Globus pallidus (tissue), 1 donor: ENCODE results near the gene RREB1.

Experiments
- DNase-seq: peaks from one replicate; pipeline ENCODE4 v3.0.0-alpha.2; 2015; ENCODE audit warnings: low spot score

Gene RREB1

DNA sequence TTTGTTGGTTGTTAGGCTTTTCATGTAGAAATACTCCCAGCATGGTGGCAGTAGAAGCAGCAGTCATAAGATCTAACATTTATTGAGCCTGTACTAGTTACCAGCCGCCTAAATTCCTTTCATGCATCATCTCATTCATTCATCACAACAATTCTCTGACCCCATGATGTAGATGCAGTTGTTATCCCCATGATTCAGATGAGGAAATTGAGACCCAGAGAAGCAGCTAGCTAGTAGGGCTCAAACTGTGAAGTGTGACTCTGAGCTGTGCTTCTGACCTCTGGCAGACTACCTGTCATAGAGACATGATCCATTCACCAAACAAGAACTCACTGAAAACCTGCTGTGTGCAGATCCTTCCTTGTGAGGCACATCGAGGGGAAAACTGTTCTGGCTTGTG, 16.9 kb downstream of the RREB1 start:
- DNase-seq: no peak

DNA sequence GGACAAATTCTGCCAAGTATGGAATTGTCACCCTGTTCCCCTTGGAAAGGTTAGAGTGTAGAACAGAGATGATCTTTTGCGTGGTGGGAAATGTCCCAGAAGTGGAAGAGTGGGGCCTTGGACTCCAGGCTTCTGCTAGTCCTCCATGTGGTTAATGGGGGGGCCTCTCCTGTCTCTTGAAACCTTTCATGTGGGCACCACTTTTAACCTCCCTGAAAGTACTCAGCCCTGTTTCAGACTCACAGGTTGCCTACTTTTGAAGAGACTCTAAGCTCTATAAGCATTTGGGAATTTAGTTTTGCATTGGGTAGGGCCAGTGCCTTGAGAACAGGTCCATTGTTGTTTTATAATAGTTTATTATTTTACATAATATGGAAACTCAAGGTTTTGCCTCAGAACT, 17.5 kb downstream of the RREB1 start:
- DNase-seq: no peak

DNA sequence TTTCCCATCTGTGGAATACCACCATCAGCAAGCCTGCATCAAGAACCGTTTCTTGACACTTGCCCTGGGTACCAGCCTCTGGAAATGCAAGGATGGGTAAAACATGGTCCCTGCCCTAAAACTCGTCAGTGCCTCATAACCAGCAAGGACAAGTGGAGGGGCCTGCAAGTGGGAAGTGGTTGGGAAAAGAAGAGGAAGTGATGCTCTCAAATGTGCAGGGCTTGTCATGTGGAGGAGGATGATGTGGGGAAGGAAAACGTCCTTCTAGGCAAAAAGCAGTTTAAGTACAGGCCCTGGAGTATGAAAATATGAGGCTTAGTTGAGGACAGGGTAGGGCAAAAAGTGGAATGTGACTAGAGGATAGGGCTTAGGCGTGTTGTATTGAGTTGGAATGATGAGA, 19.0 kb downstream of the RREB1 start:
- DNase-seq: no peak

DNA sequence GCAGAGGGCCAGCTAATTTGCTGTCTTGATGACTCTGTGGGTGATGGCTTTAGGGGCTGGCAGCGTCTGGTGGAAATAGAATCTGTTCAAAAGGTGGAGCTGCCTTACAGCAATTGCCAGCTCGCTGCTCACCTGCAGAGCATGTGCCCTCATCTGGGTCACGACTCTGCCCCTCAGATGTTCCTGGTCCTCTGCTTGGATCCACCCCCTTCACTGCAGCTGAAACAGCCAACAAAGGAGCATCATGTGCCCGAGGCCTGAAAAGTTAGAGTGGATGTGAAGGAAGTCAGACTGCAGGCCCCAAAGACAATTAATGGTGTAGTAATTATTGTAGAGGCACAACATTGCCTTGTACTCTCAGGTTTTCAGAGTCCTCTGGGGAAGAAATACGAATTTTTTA, 19.9 kb downstream of the RREB1 start:
- DNase-seq: no peak

- DNase-seq: no peak
Measured at GRCh38 chr6:7129360-7129759, 21.6 kb downstream of the RREB1 start.

GRCh38 chr6:7129784-7130569, 22.2 kb downstream of the RREB1 start:
- no peak for DNase-seq

DNA sequence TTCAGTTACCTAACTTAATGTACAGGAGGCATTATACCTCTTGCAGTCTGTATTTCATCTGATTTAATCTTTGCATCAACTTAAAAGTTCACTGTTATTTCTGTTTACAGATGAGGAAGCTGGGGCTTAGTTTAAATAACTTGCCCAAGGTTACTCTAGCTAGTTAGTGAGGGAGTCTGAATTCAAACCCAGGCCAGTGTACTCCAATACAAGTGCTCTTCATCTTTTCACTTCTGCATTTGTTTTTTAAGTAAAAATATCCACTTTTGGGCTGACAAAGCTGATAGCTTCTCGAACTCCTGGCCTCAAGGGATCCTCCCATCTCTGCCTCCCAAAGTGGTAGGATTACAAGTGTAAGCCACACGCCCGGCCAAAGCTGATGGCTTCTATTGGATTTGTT, 23.6 kb downstream of the RREB1 start:
- DNase-seq: no peak

DNA sequence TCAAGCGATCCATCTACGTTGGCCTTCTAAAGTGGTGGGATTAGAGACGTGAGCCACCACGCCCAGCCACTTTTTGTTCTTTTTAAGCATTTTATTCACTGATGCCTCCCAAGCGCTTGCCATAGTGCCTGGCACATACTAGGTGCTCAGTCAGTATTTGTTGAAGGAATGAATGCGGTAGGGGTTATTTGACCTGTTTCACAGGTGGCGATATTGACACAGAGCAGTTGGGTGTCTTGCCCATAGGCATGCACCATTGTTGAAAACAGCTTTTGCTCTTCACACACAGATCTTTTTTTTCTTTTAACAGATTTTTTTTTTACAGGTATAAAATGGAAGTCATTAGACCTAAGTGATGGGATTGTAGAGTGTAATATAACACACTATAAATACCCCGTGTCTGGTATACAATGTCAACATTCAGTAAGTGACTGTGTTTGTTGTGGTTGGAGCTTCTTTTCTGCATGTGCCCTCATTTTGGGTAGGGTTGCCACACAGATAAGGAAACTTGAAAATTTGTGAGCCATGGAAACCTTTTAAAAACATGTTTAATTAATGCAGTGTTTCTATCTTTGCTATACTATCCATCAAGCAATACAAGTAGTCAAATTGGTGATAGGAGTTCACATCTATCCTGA, 24.8 kb downstream of the RREB1 start:
- DNase-seq: no peak

- DNase-seq: no peak
Measured at GRCh38 chr6:7134999-7135745, 27.4 kb downstream of the RREB1 start.

- no peak for DNase-seq
Measured at GRCh38 chr6:7135755-7136154, 28.0 kb downstream of the RREB1 start.

GRCh38 chr6:7136859-7137334, 29.1 kb downstream of the RREB1 start:
- DNase-seq: no peak

DNA sequence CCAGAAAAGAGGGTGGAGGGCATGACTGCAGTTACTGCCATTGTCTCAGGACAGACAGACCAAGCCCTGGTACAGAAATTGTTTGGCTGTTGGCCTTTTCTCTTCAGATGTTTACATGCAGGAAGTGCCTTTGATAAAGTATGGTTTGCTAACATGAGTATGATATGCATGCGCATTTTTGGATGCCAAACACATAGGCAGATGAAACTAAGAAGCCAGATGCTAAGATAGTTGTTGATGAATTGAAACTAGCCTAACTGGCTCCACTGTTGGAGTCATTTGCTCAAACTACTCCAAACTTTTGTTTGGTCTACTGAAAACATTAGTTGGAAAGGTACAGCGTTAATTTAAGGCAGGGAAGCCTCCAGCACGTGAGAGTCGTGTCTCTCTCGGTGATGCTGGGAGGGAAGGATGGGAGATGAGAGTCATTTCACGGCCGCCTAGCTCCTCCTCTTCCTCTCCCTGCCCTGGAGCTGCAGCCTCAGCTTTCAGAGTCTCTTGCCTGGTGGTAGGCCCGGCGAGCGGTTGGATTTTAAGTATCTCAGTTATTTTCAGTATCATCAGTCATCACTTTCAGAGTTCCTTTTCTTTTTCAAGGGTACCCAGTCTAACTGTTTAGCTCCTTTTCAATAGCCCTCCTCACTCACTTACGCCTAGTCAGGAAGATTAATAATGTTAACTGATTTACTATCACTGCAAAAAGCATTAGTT, 29.7 kb downstream of the RREB1 start:
- no peak for DNase-seq

- DNase-seq: no peak
Measured at GRCh38 chr6:7138046-7138531, 30.3 kb downstream of the RREB1 start.

GRCh38 chr6:7138921-7139358, 31.2 kb downstream of the RREB1 start:
- no peak for DNase-seq

GRCh38 chr6:7139835-7140470, 32.2 kb downstream of the RREB1 start:
- DNase-seq: no peak

DNA sequence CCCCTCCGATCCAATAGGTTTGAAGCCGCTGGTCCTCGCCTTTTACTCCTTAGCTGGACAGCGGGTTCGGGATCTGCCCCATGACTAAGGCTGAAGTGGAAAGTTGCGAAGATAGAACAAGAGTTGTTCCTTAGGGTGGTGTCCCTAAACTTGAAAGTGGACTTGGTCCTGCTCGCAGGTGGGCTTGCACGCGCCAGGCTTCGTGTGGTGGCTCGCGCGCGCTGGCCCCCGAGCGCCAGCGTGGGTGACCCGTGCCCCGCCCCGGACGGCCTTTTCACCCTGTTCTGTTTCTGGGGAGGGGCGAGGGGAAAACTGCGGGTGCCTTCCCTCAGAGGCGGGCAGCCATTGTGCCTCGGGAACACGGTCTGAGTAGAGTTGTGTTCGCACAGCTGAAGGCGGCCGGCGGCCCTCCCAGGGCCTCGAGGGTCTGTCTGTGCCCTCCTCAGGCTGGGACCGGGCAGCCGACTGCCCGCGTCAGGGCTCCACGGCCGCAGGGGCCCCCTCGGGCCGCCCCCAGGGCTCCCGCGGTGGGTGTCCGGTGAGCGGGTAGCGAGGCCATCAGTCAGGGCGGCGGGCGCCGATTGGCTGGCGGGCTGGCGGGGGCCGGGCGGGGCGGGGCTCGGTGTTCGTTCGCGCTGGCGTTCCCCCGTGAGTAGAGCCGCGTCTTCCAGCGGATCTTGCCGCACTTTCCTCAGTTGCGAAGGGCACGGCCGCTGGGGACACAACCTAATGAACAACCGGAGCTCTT, 33.0 kb downstream of the RREB1 start:
- DNase-seq: peak; percentile 79

DNA sequence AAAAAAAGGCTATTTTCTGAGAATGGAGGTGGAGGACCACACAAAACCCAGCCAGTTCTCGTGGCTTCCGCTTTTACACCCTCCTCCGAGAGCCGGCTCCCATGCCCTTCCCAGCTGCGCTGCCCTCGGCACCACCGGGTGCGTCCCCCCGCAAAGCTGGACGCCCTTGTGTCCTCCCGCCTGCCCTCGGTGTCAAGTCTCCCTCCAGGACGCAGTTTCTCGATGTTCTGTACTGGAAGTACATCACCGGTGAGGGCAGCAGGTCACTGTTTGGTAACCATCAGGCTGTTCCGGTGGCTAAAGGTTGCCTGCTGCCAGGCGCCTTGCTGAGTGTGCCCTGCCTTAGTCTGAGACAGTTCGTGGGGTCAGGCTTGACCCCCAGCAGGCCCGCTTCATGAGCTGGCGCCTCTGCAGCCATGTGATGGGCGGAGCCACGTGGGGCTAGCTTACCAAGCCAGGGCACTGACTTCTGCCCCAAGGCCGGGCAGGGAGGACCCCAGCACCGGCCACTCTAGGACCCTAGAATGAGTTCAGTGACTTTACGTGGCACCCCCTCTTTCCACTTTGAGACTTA, 34.6 kb downstream of the RREB1 start:
- no peak for DNase-seq

GRCh38 chr6:7142918-7143475, 35.2 kb downstream of the RREB1 start:
- no peak for DNase-seq

- peak; percentile 84 for DNase-seq
Measured at GRCh38 chr6:7143476-7143974, 35.8 kb downstream of the RREB1 start.
